ENCODE results near the gene CNGA2.

DNA sequence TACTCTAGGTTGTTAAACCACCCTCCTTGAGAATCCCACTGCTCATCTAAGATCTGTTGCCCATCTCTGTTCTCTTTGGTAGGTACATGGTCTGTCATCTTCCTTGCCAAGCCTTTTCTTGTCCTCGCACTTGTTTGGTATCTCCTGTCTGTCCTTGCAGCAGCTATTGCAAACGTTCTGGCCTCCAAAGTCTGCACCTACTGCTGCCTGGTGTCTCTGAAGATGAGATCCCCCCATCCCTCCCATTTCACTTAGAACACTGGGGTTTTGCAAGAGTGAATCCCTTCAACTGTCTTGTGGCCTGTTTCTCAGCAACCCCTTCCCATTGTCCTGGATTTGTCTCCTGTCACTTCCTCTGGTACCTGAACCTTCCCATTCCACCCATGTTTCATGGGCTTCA is 673 bp downstream of the CNGA2 start:
- TF ChIP-seq, protein P1, sequence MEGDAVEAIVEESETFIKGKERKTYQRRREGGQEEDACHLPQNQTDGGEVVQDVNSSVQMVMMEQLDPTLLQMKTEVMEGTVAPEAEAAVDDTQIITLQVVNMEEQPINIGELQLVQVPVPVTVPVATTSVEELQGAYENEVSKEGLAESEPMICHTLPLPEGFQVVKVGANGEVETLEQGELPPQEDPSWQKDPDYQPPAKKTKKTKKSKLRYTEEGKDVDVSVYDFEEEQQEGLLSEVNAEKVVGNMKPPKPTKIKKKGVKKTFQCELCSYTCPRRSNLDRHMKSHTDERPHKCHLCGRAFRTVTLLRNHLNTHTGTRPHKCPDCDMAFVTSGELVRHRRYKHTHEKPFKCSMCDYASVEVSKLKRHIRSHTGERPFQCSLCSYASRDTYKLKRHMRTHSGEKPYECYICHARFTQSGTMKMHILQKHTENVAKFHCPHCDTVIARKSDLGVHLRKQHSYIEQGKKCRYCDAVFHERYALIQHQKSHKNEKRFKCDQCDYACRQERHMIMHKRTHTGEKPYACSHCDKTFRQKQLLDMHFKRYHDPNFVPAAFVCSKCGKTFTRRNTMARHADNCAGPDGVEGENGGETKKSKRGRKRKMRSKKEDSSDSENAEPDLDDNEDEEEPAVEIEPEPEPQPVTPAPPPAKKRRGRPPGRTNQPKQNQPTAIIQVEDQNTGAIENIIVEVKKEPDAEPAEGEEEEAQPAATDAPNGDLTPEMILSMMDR (IDR thresholded peaks at IDR 0.05; ENCODE audit: low read depth, low read length, poor library complexity, severe bottlenecking), result no peak
- no peak for TF ChIP-seq EZH2phosphoT487 (IDR thresholded peaks at IDR 0.05; ENCODE audit: borderline replicate concordance, low read length)

Measured in DOHH2 (cell line).